ENCODE measurements around the gene LTB4R.

Gene LTB4R

GRCh38 chr14:24332268-24332993 is 21.1 kb downstream of the LTB4R start:
- in situ Hi-C loops (cut with MboI; ENCODE audit: low pct_unique_long_range_greater_than_20kb, low sequenced_read_pairs, unreplicated experiment) = loop anchor here (5.0 to 25.0 kb wide), 2 partner anchors 105 to 330 kb away; no protein-coding TSS in a partner anchor
- DNase-seq (ENCODE audit: low spot score) = peak; percentile 94
- TF ChIP-seq CTCF (IDR thresholded peaks at IDR 0.05; ENCODE audit: extremely low read depth, insufficient read depth, missing control alignments) = peak; percentile 75

GRCh38 chr14:24334431-24335291 is 23.4 kb downstream of the LTB4R start, which contains the start of gene ADCY4:
TSS of gene ADCY4 (minus strand) at chr14:24335071. CDS start at chr14:24334652, 419 bp downstream.
- no peak for DNase-seq (ENCODE audit: low spot score)
- in situ Hi-C loops (cut with MboI; ENCODE audit: low pct_unique_long_range_greater_than_20kb, low sequenced_read_pairs, unreplicated experiment) = loop anchor here (5.0 to 25.0 kb wide), 2 partner anchors 103 to 328 kb away; no protein-coding TSS in a partner anchor
- peak; percentile 0 for TF ChIP-seq CTCF (IDR thresholded peaks at IDR 0.05; ENCODE audit: extremely low read depth, insufficient read depth, missing control alignments)

DNA sequence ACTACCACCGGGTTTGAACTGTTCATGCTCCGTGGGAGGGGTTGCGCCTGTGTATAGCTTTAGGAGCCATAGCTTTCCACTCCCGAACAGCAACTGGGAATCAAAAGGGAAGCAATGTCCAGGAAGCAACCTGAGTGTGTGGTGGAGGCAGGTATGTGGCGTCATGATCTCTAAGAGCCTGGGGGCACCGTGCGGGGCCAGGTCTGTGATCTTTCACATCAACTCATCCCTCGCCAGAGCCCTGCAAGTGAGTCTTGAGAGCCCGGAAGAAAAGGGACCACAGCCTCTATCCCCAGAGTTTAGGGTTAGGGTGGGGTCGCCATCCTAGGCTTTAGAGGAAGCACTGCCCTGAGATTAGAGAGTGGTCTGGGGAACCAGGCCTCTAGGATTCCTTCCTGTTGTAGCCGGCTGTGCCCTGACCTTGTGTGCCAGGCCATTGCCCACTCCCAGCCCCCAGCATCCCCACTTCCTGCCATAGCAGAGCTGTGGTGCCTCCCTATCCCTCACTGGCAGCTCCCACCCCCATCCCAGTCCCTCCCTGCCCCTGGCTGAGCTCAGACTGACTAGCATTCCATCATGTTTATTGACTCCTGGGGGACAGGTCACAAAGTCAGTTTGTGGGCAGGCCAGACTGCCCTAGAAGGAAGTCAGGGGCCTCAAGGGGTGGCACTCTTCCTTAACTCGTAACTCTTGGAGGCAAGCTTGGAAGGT is 24.3 kb downstream of the LTB4R start:
- TF ChIP-seq CTCF (IDR thresholded peaks at IDR 0.05; ENCODE audit: extremely low read depth, insufficient read depth, missing control alignments) = no peak
- peak; percentile 8 for DNase-seq (ENCODE audit: low spot score)
- in situ Hi-C loops (cut with MboI; ENCODE audit: low pct_unique_long_range_greater_than_20kb, low sequenced_read_pairs, unreplicated experiment) = loop anchor here (25.0 kb wide), 1 partner anchor 327 kb away; no protein-coding TSS in a partner anchor

GRCh38 chr14:24337144-24337823 is 26.0 kb downstream of the LTB4R start:
- in situ Hi-C loops (cut with MboI; ENCODE audit: low pct_unique_long_range_greater_than_20kb, low sequenced_read_pairs, unreplicated experiment) = loop anchor here (25.0 kb wide), 1 partner anchor 325 kb away; no protein-coding TSS in a partner anchor
- no peak for TF ChIP-seq CTCF (IDR thresholded peaks at IDR 0.05; ENCODE audit: extremely low read depth, insufficient read depth, missing control alignments)
- DNase-seq (ENCODE audit: low spot score) = peak; percentile 5

DNA sequence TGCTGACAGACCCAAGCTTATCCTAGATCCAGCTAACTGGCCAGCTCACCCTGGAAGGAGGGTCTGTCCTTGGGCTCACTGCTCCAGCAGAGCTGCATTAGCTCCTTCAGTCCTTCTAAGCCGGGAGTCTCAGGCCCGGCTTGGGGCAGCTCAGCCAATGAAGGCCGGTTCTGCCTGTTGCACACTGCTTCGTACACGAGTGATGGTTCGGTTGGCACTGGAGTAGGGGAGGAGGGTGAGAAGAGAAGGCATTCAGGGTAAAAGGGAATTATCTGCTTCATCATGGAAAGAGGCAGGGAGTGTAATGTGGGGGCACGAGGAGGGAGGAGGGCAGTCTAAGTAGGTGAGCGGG is 26.5 kb downstream of the LTB4R start:
- in situ Hi-C loops (cut with MboI; ENCODE audit: low pct_unique_long_range_greater_than_20kb, low sequenced_read_pairs, unreplicated experiment) = loop anchor here (25.0 kb wide), 1 partner anchor 325 kb away; no protein-coding TSS in a partner anchor
- no peak for DNase-seq (ENCODE audit: low spot score)
- TF ChIP-seq CTCF (IDR thresholded peaks at IDR 0.05; ENCODE audit: extremely low read depth, insufficient read depth, missing control alignments) = no peak
